Nephron (organoid): ENCODE results near the gene INSC.

Source experiments
- H3K27ac Mint-ChIP-seq, 3 experiments: 2 replicates each; pipeline ENCODE4 v1.8.0; 2020; ENCODE audit warnings: mixed read lengths in 3 of 3, mild to moderate bottlenecking in 2 of 3, moderate library complexity in 1 of 3
- H3K27me3 Mint-ChIP-seq: 2 replicates; pipeline ENCODE4 v1.8.0; 2021; ENCODE audit warnings: low read depth, mild to moderate bottlenecking, moderate library complexity, mixed read lengths
- H3K36me3 Mint-ChIP-seq: 2 replicates; pipeline ENCODE4 v1.8.0; 2020; ENCODE audit warnings: low read depth, mixed read lengths
- H3K4me1 Mint-ChIP-seq: 2 replicates; pipeline ENCODE4 v1.8.0; 2020; ENCODE audit warnings: mixed read lengths
- H3K4me3 Mint-ChIP-seq, 3 experiments: 2 replicates each; pipeline ENCODE4 v1.8.0; 2020; ENCODE audit warnings: mild to moderate bottlenecking in 3 of 3, mixed read lengths in 3 of 3, moderate library complexity in 2 of 3
- H3K9me3 Mint-ChIP-seq: 2 replicates; pipeline ENCODE4 v1.8.0; 2020; ENCODE audit warnings: mixed read lengths
- CTCF ChIP-seq, 3 experiments: fragments of 200-600 bp; sonication (generic); IDR thresholded peaks; one replicate each; pipeline ENCODE4 v1.5.0; 2021; ENCODE audit warnings: antibody characterized with exemption in 3 of 3; ENCODE audit not compliant: unreplicated experiment in 3 of 3

Gene INSC

GRCh38 chr11:15194671-15195415 is 80.1 kb downstream of the INSC start:
- Mint-ChIP-seq H3K4me1 (peaks cover 34% of the 10 kb centered on the region), H3K36me3 (no peaks in the 10 kb centered on the region), H3K27ac (peak overlapping the region; percentile 79 to 95 (median 84)), H3K4me3 (no peak overlapping the region), H3K9me3 (no peaks in the 10 kb centered on the region), H3K27me3 (no peaks in the 10 kb centered on the region)
- TF ChIP-seq CTCF (IDR thresholded peaks at IDR 0.05; ENCODE audit: unreplicated experiment in 3 of 3): no peak

DNA sequence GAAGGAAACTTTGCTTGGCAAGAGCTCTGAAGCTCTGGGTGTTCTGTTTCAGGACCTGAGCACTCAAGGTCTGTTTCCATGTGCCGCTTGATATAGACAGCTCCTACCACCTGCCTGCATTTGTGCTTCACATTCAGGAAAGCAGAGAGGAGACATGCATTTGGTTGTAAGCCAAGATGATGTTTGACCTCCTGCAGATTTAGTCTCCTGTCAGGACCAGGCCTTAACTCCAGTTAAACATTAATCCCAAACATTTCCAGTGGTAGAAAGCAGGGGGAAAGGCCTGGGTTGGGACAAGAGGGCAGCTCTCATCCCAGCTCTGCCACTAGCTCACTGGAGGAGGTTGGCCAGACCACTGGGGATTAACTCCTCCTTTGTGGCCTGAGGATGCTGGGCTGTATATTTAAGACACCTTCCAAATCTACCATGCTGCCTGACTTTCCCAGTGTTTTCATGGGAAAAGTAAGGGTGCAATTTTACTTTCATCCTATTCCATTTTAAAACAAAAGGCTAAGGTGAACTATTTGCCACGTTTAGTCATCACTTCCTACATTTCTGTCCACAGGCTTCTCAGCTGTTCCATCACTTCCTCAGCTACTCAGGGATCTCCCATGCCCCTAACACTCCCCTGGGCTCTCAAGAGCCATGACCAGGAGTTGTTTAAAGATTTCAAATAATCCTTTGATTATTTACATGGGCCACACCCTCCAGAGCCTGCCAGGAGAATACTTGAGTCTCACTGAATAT is 80.9 kb downstream of the INSC start:
- no peaks in the 10 kb centered on the region for H3K27me3 Mint-ChIP-seq
- no peaks in the 10 kb centered on the region for H3K9me3 Mint-ChIP-seq
- no peak for TF ChIP-seq CTCF (IDR thresholded peaks at IDR 0.05; ENCODE audit: unreplicated experiment in 3 of 3)
- H3K36me3 Mint-ChIP-seq: no peaks in the 10 kb centered on the region
- H3K4me3 Mint-ChIP-seq: no peak overlapping the region
- H3K27ac Mint-ChIP-seq: peak overlapping the region; percentile 79 to 95 (median 84)
- peaks cover 32% of the 10 kb centered on the region for H3K4me1 Mint-ChIP-seq

DNA sequence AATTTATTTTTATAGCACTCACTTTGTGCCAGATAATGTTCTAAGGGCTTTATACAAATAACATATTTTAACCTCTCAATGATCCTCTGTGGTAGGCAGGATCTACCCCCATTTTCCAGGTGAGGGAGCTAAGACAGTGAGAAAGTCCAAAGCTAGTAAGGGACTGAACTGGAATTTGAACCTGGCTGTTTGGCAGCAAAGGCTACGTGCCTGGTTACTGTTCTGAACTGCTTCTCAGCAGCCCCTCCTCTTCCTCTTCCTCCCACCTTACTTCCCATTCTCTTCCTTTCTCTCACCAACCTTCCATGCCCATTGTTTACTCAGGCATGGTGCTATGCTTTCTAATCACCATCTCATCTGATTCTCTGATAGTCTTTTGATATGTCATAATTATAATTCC is 82.0 kb downstream of the INSC start:
- peaks cover 4% of the 10 kb centered on the region for H3K27me3 Mint-ChIP-seq
- no peaks in the 10 kb centered on the region for H3K36me3 Mint-ChIP-seq
- H3K27ac Mint-ChIP-seq: peak overlapping the region in 2 of 3 experiments; percentile 5 to 95
- no peaks in the 10 kb centered on the region for H3K9me3 Mint-ChIP-seq
- H3K4me1 Mint-ChIP-seq: peaks cover 32% of the 10 kb centered on the region
- no peak for TF ChIP-seq CTCF (IDR thresholded peaks at IDR 0.05; ENCODE audit: unreplicated experiment in 3 of 3)
- H3K4me3 Mint-ChIP-seq: no peak overlapping the region

DNA sequence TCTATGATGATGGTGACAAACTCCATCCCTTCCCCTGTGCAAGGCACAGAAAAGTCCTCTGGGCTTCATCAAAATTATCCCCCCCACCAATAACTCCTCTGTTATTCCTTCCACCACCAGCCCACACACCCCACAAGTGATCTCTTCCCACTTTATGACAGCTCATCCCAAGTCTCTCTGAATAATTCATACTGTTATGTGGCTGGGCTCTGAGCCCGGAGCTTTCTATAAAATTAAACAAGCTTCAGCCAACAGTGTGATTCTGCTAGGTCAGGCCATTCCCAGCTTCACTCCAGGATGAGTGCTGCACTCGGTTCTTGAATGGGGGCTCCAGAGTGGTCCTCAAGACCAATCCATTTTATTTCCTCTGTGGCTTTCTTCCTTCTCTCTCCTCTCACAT is 83.0 kb downstream of the INSC start:
- H3K36me3 Mint-ChIP-seq: no peaks in the 10 kb centered on the region
- H3K9me3 Mint-ChIP-seq: no peaks in the 10 kb centered on the region
- peaks cover 6% of the 10 kb centered on the region for H3K27me3 Mint-ChIP-seq
- no peak for TF ChIP-seq CTCF (IDR thresholded peaks at IDR 0.05; ENCODE audit: unreplicated experiment in 3 of 3)
- no peak overlapping the region for H3K4me3 Mint-ChIP-seq
- H3K4me1 Mint-ChIP-seq: peaks cover 32% of the 10 kb centered on the region
- peak overlapping the region in 2 of 3 experiments; percentile 42 to 59 for H3K27ac Mint-ChIP-seq

- Mint-ChIP-seq H3K4me3 (no peak overlapping the region), H3K36me3 (no peaks in the 10 kb centered on the region), H3K27me3 (peaks cover 6% of the 10 kb centered on the region), H3K4me1 (peaks cover 32% of the 10 kb centered on the region), H3K9me3 (no peaks in the 10 kb centered on the region), H3K27ac (peak overlapping the region in 2 of 3 experiments; percentile 42 to 59)
- no peak for TF ChIP-seq CTCF (IDR thresholded peaks at IDR 0.05; ENCODE audit: unreplicated experiment in 3 of 3)
Measured at GRCh38 chr11:15198284-15198683, 83.6 kb downstream of the INSC start.
